ENCODE measurements around the gene CPTP. TPM values are rescaled to one million over a fixed set of nuclear protein-coding genes. Genes with fewer than 3 reads are reported as not detected.

Gene CPTP
- total RNA-seq, 2 donors from 2014 or later = 35.8 to 54.0 TPM

- Histone ChIP-seq H3K36me3 (no peaks in the 10 kb centered on the region), H3K27ac (peak overlapping the region; percentile 88 to 91), H3K9me3 (no peaks in the 10 kb centered on the region), H3K4me1 (replicated peaks) (peaks cover 17% of the 10 kb centered on the region), H3K4me3 (peak overlapping the region; percentile 96 to 98), H3K27me3 (replicated peaks; ENCODE audit: insufficient read depth) (no peaks in the 10 kb centered on the region)
- TF ChIP-seq CTCF (IDR thresholded peaks at IDR 0.05) = no peak
- TF ChIP-seq POLR2A (IDR thresholded peaks at IDR 0.05) = no peak
- intact Hi-C loops (cut with DNase I) = loop anchor here (5.0 kb wide), 1 partner anchor 252 kb away; no protein-coding TSS in a partner anchor
- WGBS = under 1% methylated on average over 13 of the region's 24 CpGs
- no peak for DNase-seq (ENCODE audit: low spot score)
Observed at GRCh38 chr1:1374589-1374928, 50.0 kb downstream of the CPTP start.

GRCh38 chr1:1374929-1375662 lies 50.5 kb downstream of the CPTP start, which contains the start of gene AURKAIP1:
Gene AURKAIP1 (minus strand): TSS chr1:1375207. CDS start chr1:1374756, 451 bp downstream.
- peaks cover 17% of the 10 kb centered on the region for H3K4me1 ChIP-seq (replicated peaks)
- no peaks in the 10 kb centered on the region for H3K9me3 ChIP-seq
- intact Hi-C loops (cut with DNase I) = loop anchor here (1.0 to 5.0 kb wide), 2 partner anchors 24 to 253 kb away; partner anchors contain the start of gene CCNL2
- 1% methylated on average over 70 of the region's 85 CpGs for WGBS
- no peaks in the 10 kb centered on the region for H3K27me3 ChIP-seq (replicated peaks; ENCODE audit: insufficient read depth)
- DNase-seq (ENCODE audit: low spot score) = peak; percentile 99
- peak within 1 kb of the TSS; percentile 96 to 98 for H3K4me3 ChIP-seq
- TF ChIP-seq POLR2A (IDR thresholded peaks at IDR 0.05) (peak; percentile 45), CTCF (IDR thresholded peaks at IDR 0.05) (peak in 3 of 4 experiments; percentile 23 to 62 (median 56)), POLR2AphosphoS5 (IDR thresholded peaks at IDR 0.05) (peak; percentile 100)
- H3K36me3 ChIP-seq = no peaks in the 10 kb centered on the region
- H3K27ac ChIP-seq = peak within 1 kb of the TSS; percentile 88 to 91

- H3K9me3 ChIP-seq = no peaks in the 10 kb centered on the region
- no peak overlapping the region for H3K4me3 ChIP-seq
- H3K27me3 ChIP-seq (replicated peaks; ENCODE audit: insufficient read depth) = no peaks in the 10 kb centered on the region
- no peak for DNase-seq (ENCODE audit: low spot score)
- no peak overlapping the region for H3K27ac ChIP-seq
- H3K4me1 ChIP-seq (replicated peaks) = peaks cover 17% of the 10 kb centered on the region
- no peak for TF ChIP-seq POLR2AphosphoS5 (IDR thresholded peaks at IDR 0.05)
- no peak for TF ChIP-seq POLR2A (IDR thresholded peaks at IDR 0.05)
- no peak for TF ChIP-seq CTCF (IDR thresholded peaks at IDR 0.05)
- H3K36me3 ChIP-seq = no peaks in the 10 kb centered on the region
- intact Hi-C loops (cut with DNase I) = no loop called here
- 85% methylated on average over 10 of the region's 10 CpGs for WGBS
Observed at GRCh38 chr1:1376551-1377226, 52.1 kb downstream of the CPTP start.

- Histone ChIP-seq H3K4me1 (replicated peaks) (peaks cover 12% of the 10 kb centered on the region), H3K4me3 (no peak overlapping the region), H3K9me3 (no peaks in the 10 kb centered on the region), H3K36me3 (no peaks in the 10 kb centered on the region), H3K27me3 (replicated peaks; ENCODE audit: insufficient read depth) (no peaks in the 10 kb centered on the region), H3K27ac (no peak overlapping the region)
- 94% methylated on average over 16 of the region's 16 CpGs for WGBS
- DNase-seq (ENCODE audit: low spot score) = no peak
- no peak for TF ChIP-seq POLR2AphosphoS5 (IDR thresholded peaks at IDR 0.05)
- no peak for TF ChIP-seq POLR2A (IDR thresholded peaks at IDR 0.05)
- TF ChIP-seq CTCF (IDR thresholded peaks at IDR 0.05) = no peak
- intact Hi-C loops (cut with DNase I) = no loop called here
Observed at GRCh38 chr1:1377540-1378205, 53.1 kb downstream of the CPTP start.

Small RNAs within 50 kb of the gene (microRNA-seq; reads per million reads assigned to microRNA genes)
- gene MIR6726 (0.84 reads per million, percentile 3 among the genes with 10 or more reads in this experiment), gene MIR6727 (not detected), gene MIR6808 (0.34 reads per million)

Small RNAs within 50 kb of the gene (small RNA-seq; reads per million reads assigned to genes)
- 0 to 0.84 reads per million in 2 donors for gene MIR6726

Other genes with a start within 250 kb of the CPTP start
- 10 to 100 TPM; 20.0 to 26.4 TPM for gene C1orf159, start 208.7 kb upstream of the CPTP start, total RNA-seq
- 1 to 10 TPM in 1 of 2 donors, under 1 TPM in 1; 0.77 to 7.3 TPM for gene TTLL10, start 150.9 kb upstream of the CPTP start, total RNA-seq
- gene TNFRSF18, start 118.2 kb upstream of the CPTP start, total RNA-seq = 1 to 10 TPM; 3.1 to 3.5 TPM
- 1 to 10 TPM in 1 of 2 donors, under 1 TPM in 1; 0.50 to 3.0 TPM for gene TNFRSF4, start 110.6 kb upstream of the CPTP start, total RNA-seq
- 100 to 1,000 TPM; 177 to 185 TPM for gene SDF4, start 92.8 kb upstream of the CPTP start, total RNA-seq
- 10 to 100 TPM; 29.6 to 41.5 TPM for gene B3GALT6, start 92.6 kb upstream of the CPTP start, total RNA-seq
- 1 to 10 TPM in 1 of 2 donors, not detected in 1; 3.4 TPM for gene C1QTNF12, start 78.1 kb upstream of the CPTP start, total RNA-seq
- 10 to 100 TPM; 56.0 to 79.4 TPM for gene UBE2J2, start 50.9 kb upstream of the CPTP start, total RNA-seq
- gene SCNN1D, start 44.4 kb upstream of the CPTP start, total RNA-seq = 10 to 100 TPM in 1 of 2 donors, 1 to 10 TPM in 1; 6.9 to 23.7 TPM
- 10 to 100 TPM; 43.2 to 58.6 TPM for gene ACAP3, start 16.9 kb upstream of the CPTP start, total RNA-seq
- 10 to 100 TPM; 30.6 to 36.9 TPM for gene PUSL1, start 16.2 kb upstream of the CPTP start, total RNA-seq
- gene INTS11, start 142 bp upstream of the CPTP start, total RNA-seq = 100 to 1,000 TPM in 1 of 2 donors, 10 to 100 TPM in 1; 97.3 to 178 TPM
- under 1 TPM in 1 of 2 donors, not detected in 1; 0.80 TPM for gene TAS1R3, start 6.5 kb downstream of the CPTP start, total RNA-seq
- gene DVL1, start 24.6 kb downstream of the CPTP start, total RNA-seq = 100 to 1,000 TPM in 1 of 2 donors, 10 to 100 TPM in 1; 70.5 to 165 TPM
- gene MXRA8, start 33.8 kb downstream of the CPTP start, total RNA-seq = 100 to 1,000 TPM in 1 of 2 donors, 10 to 100 TPM in 1; 39.0 to 152 TPM
- 100 to 1,000 TPM; 152 to 161 TPM for gene AURKAIP1, start 50.4 kb downstream of the CPTP start, total RNA-seq
- 100 to 1,000 TPM; 116 to 242 TPM for gene CCNL2, start 74.5 kb downstream of the CPTP start, total RNA-seq
- 100 to 1,000 TPM; 143 to 174 TPM for gene MRPL20, start 82.5 kb downstream of the CPTP start, total RNA-seq
- 10 to 100 TPM; 33.7 to 34.9 TPM for gene ANKRD65, start 96.5 kb downstream of the CPTP start, total RNA-seq
- 100 to 1,000 TPM; 191 to 227 TPM for gene VWA1, start 110.9 kb downstream of the CPTP start, total RNA-seq
- gene ATAD3C, start 124.9 kb downstream of the CPTP start, total RNA-seq = 1 to 10 TPM; 7.3 to 9.9 TPM
- gene ATAD3B, start 147.0 kb downstream of the CPTP start, total RNA-seq = 10 to 100 TPM; 16.8 to 26.9 TPM
- gene ATAD3A, start 187.4 kb downstream of the CPTP start, total RNA-seq = 10 to 100 TPM; 30.0 to 32.8 TPM
- gene TMEM240, start 215.8 kb downstream of the CPTP start, total RNA-seq = 1 to 10 TPM; 4.5 to 6.8 TPM

Measured in prostate gland (tissue), 2 donors.